ENCODE data around the gene FABP6. TPM values are rescaled to one million over a fixed set of nuclear protein-coding genes. Genes with fewer than 3 reads are reported as not detected.
A peak's percentile ranks its signal among the peaks of the same experiment; 100 is the strongest.

Gene FABP6
- total and polyA plus RNA-seq, 5 donors from 2014 or later: not detected

DNA sequence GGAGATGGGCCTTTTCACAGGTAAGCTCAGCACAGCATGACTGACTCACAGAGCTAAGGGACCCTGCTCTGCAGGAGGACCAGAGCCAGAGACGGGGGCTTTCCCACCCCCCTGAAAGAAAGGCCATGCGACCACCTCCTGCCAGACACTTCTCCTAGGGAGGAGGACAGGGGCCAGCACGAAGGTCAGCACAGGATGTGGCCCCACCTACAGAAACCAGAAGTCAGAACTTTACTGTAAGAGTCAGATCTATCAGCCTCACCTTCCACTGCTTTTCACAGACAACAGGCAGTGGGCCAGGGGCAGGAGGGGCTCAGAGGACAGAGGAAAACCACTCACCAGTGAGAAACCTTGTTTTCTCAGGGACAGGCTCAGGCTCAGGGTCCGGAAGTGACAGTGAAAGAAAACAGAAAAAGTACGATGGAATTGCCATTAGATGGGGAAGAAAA is 45.2 kb downstream of the FABP6 start:
- no peaks in the 10 kb centered on the region for H3K4me1 ChIP-seq (ENCODE audit: control insufficient read depth, insufficient read depth, low read length, poor library complexity, severe bottlenecking)
- peaks cover 8% of the 10 kb centered on the region for H3K27me3 Mint-ChIP-seq
- no peak overlapping the region for H3K4me3 ChIP-seq (ENCODE audit: low read depth, low read length)
- H3K9me3 Mint-ChIP-seq: no peaks in the 10 kb centered on the region
- no peaks in the 10 kb centered on the region for H3K9me3 ChIP-seq (ENCODE audit: control insufficient read depth in 2 of 2, low read length in 2 of 2)
- no peaks in the 10 kb centered on the region for H3K36me3 ChIP-seq (ENCODE audit: control insufficient read depth, insufficient read depth, low read length)
- ATAC-seq (ENCODE audit: low read depth in 2 of 2): no peak
- DNase-seq: peak in 1 of 3 donors; percentile 10
- no peaks in the 10 kb centered on the region for H3K36me3 Mint-ChIP-seq
- H3K27ac Mint-ChIP-seq: no peak overlapping the region
- H3K27me3 ChIP-seq (ENCODE audit: control insufficient read depth, insufficient read depth, low read length): no peaks in the 10 kb centered on the region
- H3K27ac ChIP-seq (ENCODE audit: insufficient read depth, low read length, poor library complexity, severe bottlenecking): no peak overlapping the region
- H3K4me1 Mint-ChIP-seq: no peaks in the 10 kb centered on the region
- no peak overlapping the region for H3K4me3 Mint-ChIP-seq

DNA sequence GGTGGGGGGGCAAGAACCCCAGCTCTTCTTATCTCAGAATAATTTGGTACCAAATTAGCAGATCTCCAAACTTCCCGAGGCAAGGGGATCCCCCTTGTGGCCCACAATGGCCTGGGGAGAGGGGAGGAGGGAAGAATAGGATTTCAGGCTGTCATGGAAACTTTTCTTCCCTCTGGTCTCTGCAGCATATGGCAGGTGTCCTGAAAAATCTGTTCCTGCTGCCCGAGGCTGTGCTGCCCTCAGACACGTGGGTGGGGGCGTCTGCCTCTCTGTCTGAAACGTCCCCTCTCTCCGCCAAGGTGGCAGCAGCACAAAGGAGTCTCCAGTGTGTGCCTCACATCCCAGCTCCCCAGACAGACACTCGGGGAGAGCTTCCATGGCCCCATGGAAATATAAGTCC is 49.0 kb downstream of the FABP6 start:
- Histone ChIP-seq H3K27ac (ENCODE audit: insufficient read depth, low read length, poor library complexity, severe bottlenecking) (no peak overlapping the region), H3K36me3 (ENCODE audit: control insufficient read depth, insufficient read depth, low read length) (no peaks in the 10 kb centered on the region), H3K4me1 (ENCODE audit: control insufficient read depth, insufficient read depth, low read length, poor library complexity, severe bottlenecking) (no peaks in the 10 kb centered on the region), H3K9me3 (ENCODE audit: control insufficient read depth in 2 of 2, low read length in 2 of 2) (no peaks in the 10 kb centered on the region), H3K27me3 (ENCODE audit: control insufficient read depth, insufficient read depth, low read length) (no peaks in the 10 kb centered on the region), H3K4me3 (ENCODE audit: low read depth, low read length) (no peak overlapping the region)
- Mint-ChIP-seq H3K9me3 (no peaks in the 10 kb centered on the region), H3K27ac (no peak overlapping the region), H3K36me3 (no peaks in the 10 kb centered on the region), H3K27me3 (peaks cover 14% of the 10 kb centered on the region), H3K4me1 (no peaks in the 10 kb centered on the region), H3K4me3 (no peak overlapping the region)
- ATAC-seq (ENCODE audit: low read depth in 2 of 2) (no peak), DNase-seq (no peak)

DNA sequence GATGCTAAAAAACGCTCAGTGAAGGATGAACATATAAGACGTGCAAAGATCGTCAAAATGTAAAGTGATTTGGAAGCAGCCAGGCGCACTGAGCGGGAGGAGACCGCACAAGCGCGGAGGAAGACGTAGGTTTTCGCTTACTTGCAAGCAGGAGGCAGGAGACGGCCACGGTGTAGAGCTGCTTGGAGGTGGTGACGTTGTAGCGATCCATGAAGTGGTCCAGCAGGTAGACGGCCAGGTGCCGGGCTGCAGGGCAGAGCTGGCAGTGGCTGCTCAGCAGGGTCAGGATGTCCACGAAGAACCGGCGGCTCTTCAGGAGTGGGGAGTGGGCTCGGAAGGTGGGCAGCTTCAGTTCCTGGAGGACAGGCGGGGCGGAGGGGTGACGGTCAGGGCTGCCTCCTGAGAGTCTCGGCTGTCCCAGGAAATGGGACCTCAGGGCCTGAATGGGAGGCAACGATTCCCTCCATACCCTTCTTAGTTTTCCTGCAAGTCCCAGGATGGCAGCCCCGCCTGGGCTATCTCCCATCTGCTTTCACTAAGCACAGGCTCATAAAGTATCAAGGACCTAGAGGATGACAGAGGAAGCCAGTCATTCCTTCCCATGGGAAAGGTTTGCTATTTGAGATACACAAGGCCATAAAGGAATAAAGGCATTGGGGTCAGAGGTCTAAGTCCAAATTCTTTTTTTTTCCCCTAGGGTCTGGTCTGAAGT is 51.2 kb downstream of the FABP6 start:
- H3K36me3 ChIP-seq (ENCODE audit: control insufficient read depth, insufficient read depth, low read length): no peaks in the 10 kb centered on the region
- H3K36me3 Mint-ChIP-seq: no peaks in the 10 kb centered on the region
- no peak overlapping the region for H3K27ac ChIP-seq (ENCODE audit: insufficient read depth, low read length, poor library complexity, severe bottlenecking)
- H3K27ac Mint-ChIP-seq: no peak overlapping the region
- peaks cover 10% of the 10 kb centered on the region for H3K27me3 Mint-ChIP-seq
- no peak for ATAC-seq (ENCODE audit: low read depth in 2 of 2)
- no peak for DNase-seq
- no peaks in the 10 kb centered on the region for H3K9me3 ChIP-seq (ENCODE audit: control insufficient read depth in 2 of 2, low read length in 2 of 2)
- no peaks in the 10 kb centered on the region for H3K9me3 Mint-ChIP-seq
- H3K4me1 ChIP-seq (ENCODE audit: control insufficient read depth, insufficient read depth, low read length, poor library complexity, severe bottlenecking): no peaks in the 10 kb centered on the region
- no peak overlapping the region for H3K4me3 Mint-ChIP-seq
- no peak overlapping the region for H3K4me3 ChIP-seq (ENCODE audit: low read depth, low read length)
- H3K4me1 Mint-ChIP-seq: no peaks in the 10 kb centered on the region
- no peaks in the 10 kb centered on the region for H3K27me3 ChIP-seq (ENCODE audit: control insufficient read depth, insufficient read depth, low read length)

DNA sequence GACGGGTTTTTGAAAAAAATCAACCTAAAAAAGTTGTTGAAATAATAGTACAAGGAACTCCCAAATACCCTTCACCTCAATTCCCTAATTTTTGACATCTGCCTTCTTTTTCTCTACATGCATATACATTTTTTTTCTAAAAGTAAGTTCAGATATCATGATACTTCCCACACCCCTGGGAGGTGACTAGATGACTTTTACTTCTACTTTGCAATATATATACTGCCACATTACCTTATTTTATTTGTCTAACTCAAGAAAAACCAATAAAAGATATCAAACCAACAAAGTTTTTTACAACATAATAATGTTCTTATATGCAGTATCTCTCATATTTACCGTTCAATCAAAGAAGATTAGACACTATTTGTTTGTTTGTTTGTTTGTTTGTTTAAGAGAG is 52.0 kb downstream of the FABP6 start:
- no peak overlapping the region for H3K27ac Mint-ChIP-seq
- H3K36me3 Mint-ChIP-seq: no peaks in the 10 kb centered on the region
- H3K4me1 Mint-ChIP-seq: no peaks in the 10 kb centered on the region
- H3K9me3 Mint-ChIP-seq: no peaks in the 10 kb centered on the region
- H3K4me3 ChIP-seq (ENCODE audit: low read depth, low read length): no peak overlapping the region
- H3K27me3 Mint-ChIP-seq: peaks cover 10% of the 10 kb centered on the region
- no peak overlapping the region for H3K27ac ChIP-seq (ENCODE audit: insufficient read depth, low read length, poor library complexity, severe bottlenecking)
- no peaks in the 10 kb centered on the region for H3K27me3 ChIP-seq (ENCODE audit: control insufficient read depth, insufficient read depth, low read length)
- no peaks in the 10 kb centered on the region for H3K9me3 ChIP-seq (ENCODE audit: control insufficient read depth in 2 of 2, low read length in 2 of 2)
- no peaks in the 10 kb centered on the region for H3K36me3 ChIP-seq (ENCODE audit: control insufficient read depth, insufficient read depth, low read length)
- DNase-seq: no peak
- no peak overlapping the region for H3K4me3 Mint-ChIP-seq
- no peak for ATAC-seq (ENCODE audit: low read depth in 2 of 2)
- no peaks in the 10 kb centered on the region for H3K4me1 ChIP-seq (ENCODE audit: control insufficient read depth, insufficient read depth, low read length, poor library complexity, severe bottlenecking)

DNA sequence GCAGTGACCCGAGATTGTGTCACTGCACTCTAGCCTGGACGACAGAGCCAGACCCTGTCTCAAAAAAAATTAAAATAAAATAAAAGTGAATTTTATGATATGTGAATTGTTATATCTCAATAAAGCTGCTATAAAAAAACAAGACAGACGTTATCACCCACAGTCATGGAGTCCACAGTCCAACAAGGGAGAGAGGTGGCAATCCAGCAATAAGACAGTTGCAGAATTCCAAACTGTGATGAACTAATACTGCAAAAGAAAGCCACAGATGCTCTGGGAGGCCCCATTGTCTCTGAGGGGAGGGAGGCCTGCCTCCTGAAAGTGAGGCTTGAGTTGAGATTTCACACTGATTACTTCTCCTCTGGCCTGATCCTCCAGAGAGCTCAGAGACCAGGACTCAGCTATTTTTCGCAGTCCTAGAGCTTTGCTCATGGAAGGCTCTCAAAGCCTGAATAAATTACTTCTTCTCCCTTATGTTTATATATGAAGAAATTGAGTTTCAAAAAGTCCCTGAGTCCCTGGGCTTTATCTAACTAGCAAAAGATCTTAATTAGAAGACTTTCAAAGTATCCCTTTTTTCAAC is 55.1 kb downstream of the FABP6 start:
- H3K27me3 ChIP-seq (ENCODE audit: control insufficient read depth, insufficient read depth, low read length): no peaks in the 10 kb centered on the region
- Mint-ChIP-seq H3K4me3 (no peak overlapping the region), H3K36me3 (no peaks in the 10 kb centered on the region), H3K27ac (no peak overlapping the region), H3K27me3 (peaks cover 14% of the 10 kb centered on the region), H3K4me1 (no peaks in the 10 kb centered on the region), H3K9me3 (no peaks in the 10 kb centered on the region)
- no peaks in the 10 kb centered on the region for H3K4me1 ChIP-seq (ENCODE audit: control insufficient read depth, insufficient read depth, low read length, poor library complexity, severe bottlenecking)
- no peak overlapping the region for H3K4me3 ChIP-seq (ENCODE audit: low read depth, low read length)
- ATAC-seq (ENCODE audit: low read depth in 2 of 2) (no peak), DNase-seq (no peak)
- no peaks in the 10 kb centered on the region for H3K36me3 ChIP-seq (ENCODE audit: control insufficient read depth, insufficient read depth, low read length)
- no peak overlapping the region for H3K27ac ChIP-seq (ENCODE audit: insufficient read depth, low read length, poor library complexity, severe bottlenecking)
- H3K9me3 ChIP-seq (ENCODE audit: control insufficient read depth in 2 of 2, low read length in 2 of 2): no peaks in the 10 kb centered on the region

DNA sequence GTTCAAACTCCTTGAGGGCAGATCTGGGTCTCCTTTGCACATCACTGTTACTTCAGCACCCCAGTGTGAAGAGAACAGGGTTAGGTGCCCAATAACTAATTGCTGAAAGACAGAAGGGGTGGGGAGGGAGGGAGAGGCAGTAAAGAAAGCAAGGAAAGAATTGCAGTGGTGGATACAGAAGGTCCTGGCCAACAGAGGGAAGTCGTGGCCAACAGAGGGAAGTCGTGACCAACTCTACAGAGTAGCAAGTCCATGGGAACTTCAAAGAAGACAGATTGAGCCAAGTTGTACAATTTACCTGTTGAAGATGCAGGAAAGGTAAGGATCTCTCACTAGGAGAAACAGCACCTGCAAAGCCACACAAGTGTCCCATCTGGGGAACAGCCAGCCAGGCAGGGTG is 56.0 kb downstream of the FABP6 start:
- Histone ChIP-seq H3K4me1 (ENCODE audit: control insufficient read depth, insufficient read depth, low read length, poor library complexity, severe bottlenecking) (no peaks in the 10 kb centered on the region), H3K36me3 (ENCODE audit: control insufficient read depth, insufficient read depth, low read length) (no peaks in the 10 kb centered on the region), H3K27me3 (ENCODE audit: control insufficient read depth, insufficient read depth, low read length) (no peaks in the 10 kb centered on the region), H3K27ac (ENCODE audit: insufficient read depth, low read length, poor library complexity, severe bottlenecking) (no peak overlapping the region), H3K9me3 (ENCODE audit: control insufficient read depth in 2 of 2, low read length in 2 of 2) (no peaks in the 10 kb centered on the region), H3K4me3 (ENCODE audit: low read depth, low read length) (no peak overlapping the region)
- Mint-ChIP-seq H3K27ac (no peak overlapping the region), H3K36me3 (no peaks in the 10 kb centered on the region), H3K4me3 (no peak overlapping the region), H3K9me3 (no peaks in the 10 kb centered on the region), H3K4me1 (no peaks in the 10 kb centered on the region), H3K27me3 (peaks cover 14% of the 10 kb centered on the region)
- ATAC-seq (ENCODE audit: low read depth in 2 of 2) (no peak), DNase-seq (no peak)

DNA sequence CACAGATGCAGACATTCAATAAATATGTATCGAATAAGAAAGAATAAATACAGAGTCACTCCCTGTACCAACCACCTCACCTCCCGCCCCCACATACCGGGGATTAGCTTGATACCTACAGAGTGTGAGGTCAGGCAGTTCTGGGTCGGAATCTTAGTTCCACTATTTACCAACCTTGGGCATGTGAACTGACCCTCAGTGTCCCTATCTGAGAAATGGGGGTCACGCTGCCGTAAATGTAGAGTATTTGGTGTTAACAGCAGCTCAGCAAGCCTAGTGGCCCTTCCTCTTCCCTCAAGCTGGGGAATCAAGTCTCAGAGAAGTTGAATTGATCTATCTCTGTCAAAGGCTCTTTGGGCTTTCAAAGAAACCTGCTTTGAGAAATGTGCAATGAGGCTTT is 57.6 kb downstream of the FABP6 start:
- no peaks in the 10 kb centered on the region for H3K36me3 Mint-ChIP-seq
- Histone ChIP-seq H3K27ac (ENCODE audit: insufficient read depth, low read length, poor library complexity, severe bottlenecking) (no peak overlapping the region), H3K36me3 (ENCODE audit: control insufficient read depth, insufficient read depth, low read length) (no peaks in the 10 kb centered on the region), H3K27me3 (ENCODE audit: control insufficient read depth, insufficient read depth, low read length) (no peaks in the 10 kb centered on the region), H3K4me3 (ENCODE audit: low read depth, low read length) (no peak overlapping the region), H3K9me3 (ENCODE audit: control insufficient read depth in 2 of 2, low read length in 2 of 2) (no peaks in the 10 kb centered on the region), H3K4me1 (ENCODE audit: control insufficient read depth, insufficient read depth, low read length, poor library complexity, severe bottlenecking) (no peaks in the 10 kb centered on the region)
- DNase-seq: no peak
- ATAC-seq (ENCODE audit: low read depth in 2 of 2): no peak
- no peaks in the 10 kb centered on the region for H3K4me1 Mint-ChIP-seq
- H3K4me3 Mint-ChIP-seq: no peak overlapping the region
- H3K9me3 Mint-ChIP-seq: no peaks in the 10 kb centered on the region
- peaks cover 14% of the 10 kb centered on the region for H3K27me3 Mint-ChIP-seq
- no peak overlapping the region for H3K27ac Mint-ChIP-seq

DNA sequence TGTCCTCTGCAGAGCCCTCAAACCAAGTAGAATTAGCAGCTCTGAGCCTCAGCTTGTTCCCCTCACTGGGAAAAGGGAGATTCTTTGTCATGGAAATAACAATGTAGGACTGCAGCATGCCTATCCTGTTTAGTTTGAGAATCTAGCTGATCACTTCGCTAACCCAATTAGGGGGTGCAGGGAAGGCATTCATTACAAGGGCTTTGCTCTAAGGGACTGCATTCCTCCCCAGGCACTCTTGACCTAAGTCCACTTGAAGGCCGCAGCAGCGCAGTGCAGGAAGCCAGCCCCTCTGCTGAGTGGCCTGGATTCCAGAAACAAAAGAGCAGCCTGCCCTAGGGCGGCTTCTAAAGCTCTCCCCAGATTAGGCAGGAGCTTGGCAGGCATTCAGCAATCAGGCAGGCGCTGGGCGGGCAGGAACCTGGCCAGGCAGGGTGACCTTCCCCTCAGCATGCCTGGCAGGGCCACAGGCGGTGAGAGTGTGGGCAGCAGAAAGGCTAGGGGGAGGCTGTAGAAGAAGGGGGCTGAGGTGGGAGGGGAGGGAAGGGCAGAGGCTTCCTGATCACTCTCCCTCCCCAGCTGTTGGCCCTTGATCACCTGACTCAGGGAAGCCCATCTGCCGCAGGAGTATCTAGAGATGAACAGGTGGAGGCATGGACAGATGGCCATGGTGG is 58.2 kb downstream of the FABP6 start:
- no peaks in the 10 kb centered on the region for H3K27me3 ChIP-seq (ENCODE audit: control insufficient read depth, insufficient read depth, low read length)
- H3K36me3 Mint-ChIP-seq: no peaks in the 10 kb centered on the region
- no peaks in the 10 kb centered on the region for H3K4me1 ChIP-seq (ENCODE audit: control insufficient read depth, insufficient read depth, low read length, poor library complexity, severe bottlenecking)
- H3K27me3 Mint-ChIP-seq: peaks cover 8% of the 10 kb centered on the region
- H3K27ac ChIP-seq (ENCODE audit: insufficient read depth, low read length, poor library complexity, severe bottlenecking): no peak overlapping the region
- DNase-seq: no peak
- H3K27ac Mint-ChIP-seq: no peak overlapping the region
- no peaks in the 10 kb centered on the region for H3K9me3 Mint-ChIP-seq
- no peaks in the 10 kb centered on the region for H3K9me3 ChIP-seq (ENCODE audit: control insufficient read depth in 2 of 2, low read length in 2 of 2)
- no peaks in the 10 kb centered on the region for H3K36me3 ChIP-seq (ENCODE audit: control insufficient read depth, insufficient read depth, low read length)
- H3K4me1 Mint-ChIP-seq: no peaks in the 10 kb centered on the region
- ATAC-seq (ENCODE audit: low read depth in 2 of 2): no peak
- H3K4me3 Mint-ChIP-seq: no peak overlapping the region
- H3K4me3 ChIP-seq (ENCODE audit: low read depth, low read length): no peak overlapping the region

All from CD4-positive, CD25-positive, alpha-beta regulatory T cell (primary cell).